Astrocyte (in vitro differentiated cells and primary cell): ENCODE data around the gene NEK7. TPM values are rescaled to one million over a fixed set of nuclear protein-coding genes. Genes with fewer than 3 reads are reported as not detected.

Experiments
- DNase-seq: peaks from one replicate; pipeline ENCODE4 v3.0.0-alpha.2; 2010; ENCODE audit warnings: low read depth
- FAIRE-seq: peaks from 2 replicates; lab custom pipeline; 2011; peaks lifted over from hg19 to GRCh38; lab: Jason Lieb, UNC
- H2AFZ ChIP-seq: 2 replicates; pipeline ENCODE4 v1.6.0; 2012; ENCODE audit warnings: low read depth, low read length, inconsistent platforms
- H3K27ac ChIP-seq: 2 replicates; pipeline ENCODE4 v1.5.1; 2011; ENCODE audit warnings: low read depth, low read length, inconsistent platforms
- H3K27me3 ChIP-seq: 2 replicates; pipeline ENCODE4 v1.6.0; 2011; ENCODE audit warnings: low read length, inconsistent platforms; ENCODE audit not compliant: insufficient read depth
- H3K36me3 ChIP-seq: 2 replicates; pipeline ENCODE4 v1.5.1; 2011; ENCODE audit warnings: low read length, inconsistent platforms; ENCODE audit not compliant: insufficient read depth
- H3K4me1 ChIP-seq: 2 replicates; pipeline ENCODE4 v1.5.1; 2011; ENCODE audit warnings: low read length, inconsistent platforms; ENCODE audit not compliant: insufficient read depth
- H3K4me2 ChIP-seq: 2 replicates; pipeline ENCODE4 v1.6.0; 2012; ENCODE audit warnings: low read length, inconsistent platforms
- H3K4me3 ChIP-seq: 2 replicates; pipeline ENCODE4 v1.5.1; 2011; ENCODE audit warnings: low read depth, mild to moderate bottlenecking, low read length, inconsistent platforms; ENCODE audit not compliant: insufficient read depth
- H3K79me2 ChIP-seq: 2 replicates; pipeline ENCODE4 v1.6.0; 2012; ENCODE audit warnings: mild to moderate bottlenecking, low read length, inconsistent platforms; ENCODE audit not compliant: insufficient read depth
- H3K9ac ChIP-seq: 2 replicates; pipeline ENCODE4 v1.6.0; 2012; ENCODE audit warnings: mild to moderate bottlenecking, low read length, inconsistent platforms
- H3K9me3 ChIP-seq: 2 replicates; pipeline ENCODE4 v1.5.1; 2012; ENCODE audit warnings: low read depth, mild to moderate bottlenecking, low read length, inconsistent platforms; ENCODE audit not compliant: insufficient read depth
- H4K20me1 ChIP-seq: 2 replicates; pipeline ENCODE4 v1.6.0; 2012; ENCODE audit warnings: low read length, inconsistent platforms; ENCODE audit not compliant: insufficient read depth
- H3K27ac Mint-ChIP-seq: one replicate; pipeline ENCODE4 v1.8.0; 2021; ENCODE audit warnings: mild to moderate bottlenecking, mixed read lengths; ENCODE audit not compliant: unreplicated experiment
- H3K27me3 Mint-ChIP-seq: one replicate; pipeline ENCODE4 v1.8.0; 2021; ENCODE audit warnings: low read depth, mixed read lengths; ENCODE audit not compliant: unreplicated experiment
- H3K36me3 Mint-ChIP-seq: one replicate; pipeline ENCODE4 v1.8.0; 2021; ENCODE audit warnings: low read depth, mixed read lengths; ENCODE audit not compliant: unreplicated experiment
- H3K4me1 Mint-ChIP-seq: one replicate; pipeline ENCODE4 v1.8.0; 2021; ENCODE audit warnings: low read depth, mixed read lengths; ENCODE audit not compliant: unreplicated experiment
- H3K4me3 Mint-ChIP-seq: one replicate; pipeline ENCODE4 v1.8.0; 2021; ENCODE audit warnings: mild to moderate bottlenecking, moderate library complexity, mixed read lengths; ENCODE audit not compliant: unreplicated experiment
- H3K9me3 Mint-ChIP-seq: one replicate; pipeline ENCODE4 v1.8.0; 2021; ENCODE audit warnings: mild to moderate bottlenecking, mixed read lengths; ENCODE audit not compliant: unreplicated experiment
- EZH2 ChIP-seq: IDR thresholded peaks from 2 replicates; pipeline ENCODE4 v1.6.1; 2012; ENCODE audit warnings: mild to moderate bottlenecking, low read length, inconsistent platforms; ENCODE audit not compliant: insufficient read depth
- total RNA-seq: library from RNA; stranded (reverse); gene quantifications from 2 replicates; pipeline ENCODE4 v1.2.1, GENCODE V29; 2021
- TF ChIP-seq, protein P1 (sequence below): IDR thresholded peaks from 2 replicates; pipeline ENCODE4 v1.5.1; 2011; ENCODE audit warnings: low read depth, mild to moderate bottlenecking, inconsistent platforms, low read length, moderate library complexity; ENCODE audit not compliant: insufficient read depth

Gene NEK7
- total RNA-seq, 1 donor from 2014 or later = 125 TPM

DNA sequence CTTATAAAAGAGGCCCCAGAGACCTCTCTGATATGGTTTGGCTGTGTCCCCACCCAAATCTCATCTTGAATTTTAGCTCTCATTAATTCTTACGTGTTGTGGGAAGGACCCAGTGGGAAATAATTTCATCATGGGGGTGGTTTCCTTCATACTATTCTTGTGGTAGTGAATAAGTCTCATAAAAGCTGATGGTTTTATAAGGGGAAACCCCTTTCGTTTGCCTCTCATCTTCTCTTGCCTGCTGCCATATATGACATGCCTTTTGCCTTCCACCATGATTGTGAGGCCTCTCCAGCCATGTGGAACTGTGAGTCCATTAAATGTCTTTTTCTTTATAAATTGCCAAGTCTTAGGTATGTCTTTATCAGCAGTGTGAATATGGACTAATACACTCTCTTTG lies 22.5 kb upstream of the NEK7 start:
- FAIRE-seq (no peak), DNase-seq (no peak)
- Mint-ChIP-seq H3K36me3 (no peaks in the 10 kb centered on the region), H3K4me1 (peaks cover 1% of the 10 kb centered on the region), H3K27ac (no peak overlapping the region), H3K4me3 (no peak overlapping the region), H3K27me3 (no peaks in the 10 kb centered on the region), H3K9me3 (no peaks in the 10 kb centered on the region)
- no peaks in the 10 kb centered on the region for H4K20me1 ChIP-seq
- no peaks in the 10 kb centered on the region for H3K4me1 ChIP-seq
- no peak overlapping the region for H3K9ac ChIP-seq
- H3K4me3 ChIP-seq = no peak overlapping the region
- no peaks in the 10 kb centered on the region for H3K27me3 ChIP-seq
- H3K36me3 ChIP-seq = no peaks in the 10 kb centered on the region
- TF ChIP-seq EZH2 = no peak
- TF ChIP-seq, protein P1, sequence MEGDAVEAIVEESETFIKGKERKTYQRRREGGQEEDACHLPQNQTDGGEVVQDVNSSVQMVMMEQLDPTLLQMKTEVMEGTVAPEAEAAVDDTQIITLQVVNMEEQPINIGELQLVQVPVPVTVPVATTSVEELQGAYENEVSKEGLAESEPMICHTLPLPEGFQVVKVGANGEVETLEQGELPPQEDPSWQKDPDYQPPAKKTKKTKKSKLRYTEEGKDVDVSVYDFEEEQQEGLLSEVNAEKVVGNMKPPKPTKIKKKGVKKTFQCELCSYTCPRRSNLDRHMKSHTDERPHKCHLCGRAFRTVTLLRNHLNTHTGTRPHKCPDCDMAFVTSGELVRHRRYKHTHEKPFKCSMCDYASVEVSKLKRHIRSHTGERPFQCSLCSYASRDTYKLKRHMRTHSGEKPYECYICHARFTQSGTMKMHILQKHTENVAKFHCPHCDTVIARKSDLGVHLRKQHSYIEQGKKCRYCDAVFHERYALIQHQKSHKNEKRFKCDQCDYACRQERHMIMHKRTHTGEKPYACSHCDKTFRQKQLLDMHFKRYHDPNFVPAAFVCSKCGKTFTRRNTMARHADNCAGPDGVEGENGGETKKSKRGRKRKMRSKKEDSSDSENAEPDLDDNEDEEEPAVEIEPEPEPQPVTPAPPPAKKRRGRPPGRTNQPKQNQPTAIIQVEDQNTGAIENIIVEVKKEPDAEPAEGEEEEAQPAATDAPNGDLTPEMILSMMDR = no peak
- H3K4me2 ChIP-seq = no peak overlapping the region
- no peak overlapping the region for H3K27ac ChIP-seq
- H3K79me2 ChIP-seq = no peaks in the 10 kb centered on the region
- H2AFZ ChIP-seq = no peak overlapping the region
- no peaks in the 10 kb centered on the region for H3K9me3 ChIP-seq

DNA sequence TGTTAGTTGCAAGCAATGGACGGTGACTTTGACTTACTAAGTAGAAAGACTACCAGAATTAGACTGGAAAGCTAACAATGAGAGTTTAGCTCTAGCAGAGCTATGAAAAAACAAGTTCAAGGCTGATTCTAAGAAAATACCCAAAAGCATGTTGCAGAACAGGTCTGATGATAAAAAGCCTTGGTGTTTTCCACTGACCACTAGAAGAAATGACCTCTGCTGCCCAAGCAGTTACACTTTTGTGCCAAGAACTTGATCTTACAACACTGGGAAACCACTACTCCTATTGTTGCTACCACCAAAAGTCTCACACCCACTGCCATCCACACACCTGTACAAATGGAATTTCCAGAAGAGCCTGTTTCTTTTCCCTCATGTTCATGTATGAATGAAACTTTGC lies 21.4 kb upstream of the NEK7 start:
- Histone ChIP-seq H3K27me3 (no peaks in the 10 kb centered on the region), H3K9me3 (no peaks in the 10 kb centered on the region), H3K9ac (no peak overlapping the region), H3K79me2 (no peaks in the 10 kb centered on the region), H4K20me1 (no peaks in the 10 kb centered on the region), H3K4me1 (no peaks in the 10 kb centered on the region), H3K4me2 (no peak overlapping the region), H2AFZ (no peak overlapping the region), H3K27ac (no peak overlapping the region), H3K4me3 (no peak overlapping the region), H3K36me3 (no peaks in the 10 kb centered on the region)
- no peak for TF ChIP-seq EZH2
- TF ChIP-seq, protein P1 = no peak
- Mint-ChIP-seq H3K4me3 (no peak overlapping the region), H3K36me3 (no peaks in the 10 kb centered on the region), H3K27ac (no peak overlapping the region), H3K9me3 (no peaks in the 10 kb centered on the region), H3K4me1 (peaks cover 1% of the 10 kb centered on the region), H3K27me3 (no peaks in the 10 kb centered on the region)
- FAIRE-seq (no peak), DNase-seq (no peak)

DNA sequence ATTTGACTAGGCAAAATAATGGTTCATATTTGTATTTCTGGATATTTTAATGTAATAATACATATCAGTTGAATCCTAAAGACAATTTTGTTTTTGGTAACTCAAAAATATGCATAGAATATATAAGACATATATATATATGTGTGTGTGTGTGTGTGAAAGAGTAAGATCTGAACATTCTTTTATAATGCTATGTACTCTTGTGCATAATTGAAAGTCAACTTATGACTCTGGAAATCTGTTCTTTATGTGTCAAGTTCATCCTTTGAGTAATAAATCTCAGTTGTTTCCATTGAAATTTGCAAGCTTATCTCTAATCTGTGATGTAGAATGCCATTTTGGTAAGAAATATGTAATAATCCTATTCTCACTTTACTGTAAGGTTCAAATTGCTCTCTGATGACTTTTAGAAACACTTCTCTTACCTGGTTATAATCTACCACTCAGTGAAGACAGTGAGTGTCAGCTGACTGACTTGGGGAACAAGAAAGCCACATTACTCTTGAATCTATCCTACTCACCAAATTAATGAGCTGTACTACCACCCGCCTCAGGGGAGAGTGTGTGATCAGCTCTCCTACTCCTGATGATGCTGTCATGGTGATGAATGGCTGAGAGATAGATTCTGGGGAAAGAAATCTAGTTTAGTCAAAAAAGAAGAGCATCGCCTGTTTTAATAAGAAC lies 15.0 kb upstream of the NEK7 start:
- no peak overlapping the region for H3K4me3 ChIP-seq
- Mint-ChIP-seq H3K27ac (no peak overlapping the region), H3K9me3 (peaks cover 2% of the 10 kb centered on the region), H3K4me1 (peaks cover 4% of the 10 kb centered on the region), H3K27me3 (no peaks in the 10 kb centered on the region), H3K36me3 (no peaks in the 10 kb centered on the region), H3K4me3 (no peak overlapping the region)
- H2AFZ ChIP-seq = no peak overlapping the region
- H3K9me3 ChIP-seq = no peaks in the 10 kb centered on the region
- H3K79me2 ChIP-seq = no peaks in the 10 kb centered on the region
- TF ChIP-seq EZH2 = no peak
- TF ChIP-seq, protein P1 = no peak
- no peak overlapping the region for H3K9ac ChIP-seq
- H3K27me3 ChIP-seq = no peaks in the 10 kb centered on the region
- no peak overlapping the region for H3K4me2 ChIP-seq
- FAIRE-seq = no peak
- no peak overlapping the region for H3K27ac ChIP-seq
- no peaks in the 10 kb centered on the region for H3K4me1 ChIP-seq
- no peaks in the 10 kb centered on the region for H4K20me1 ChIP-seq
- DNase-seq = no peak
- H3K36me3 ChIP-seq = no peaks in the 10 kb centered on the region
